ENCODE measurements around the gene CNKSR1.

CNKSR1 gene, protein sequence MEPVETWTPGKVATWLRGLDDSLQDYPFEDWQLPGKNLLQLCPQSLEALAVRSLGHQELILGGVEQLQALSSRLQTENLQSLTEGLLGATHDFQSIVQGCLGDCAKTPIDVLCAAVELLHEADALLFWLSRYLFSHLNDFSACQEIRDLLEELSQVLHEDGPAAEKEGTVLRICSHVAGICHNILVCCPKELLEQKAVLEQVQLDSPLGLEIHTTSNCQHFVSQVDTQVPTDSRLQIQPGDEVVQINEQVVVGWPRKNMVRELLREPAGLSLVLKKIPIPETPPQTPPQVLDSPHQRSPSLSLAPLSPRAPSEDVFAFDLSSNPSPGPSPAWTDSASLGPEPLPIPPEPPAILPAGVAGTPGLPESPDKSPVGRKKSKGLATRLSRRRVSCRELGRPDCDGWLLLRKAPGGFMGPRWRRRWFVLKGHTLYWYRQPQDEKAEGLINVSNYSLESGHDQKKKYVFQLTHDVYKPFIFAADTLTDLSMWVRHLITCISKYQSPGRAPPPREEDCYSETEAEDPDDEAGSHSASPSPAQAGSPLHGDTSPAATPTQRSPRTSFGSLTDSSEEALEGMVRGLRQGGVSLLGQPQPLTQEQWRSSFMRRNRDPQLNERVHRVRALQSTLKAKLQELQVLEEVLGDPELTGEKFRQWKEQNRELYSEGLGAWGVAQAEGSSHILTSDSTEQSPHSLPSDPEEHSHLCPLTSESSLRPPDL

DNA sequence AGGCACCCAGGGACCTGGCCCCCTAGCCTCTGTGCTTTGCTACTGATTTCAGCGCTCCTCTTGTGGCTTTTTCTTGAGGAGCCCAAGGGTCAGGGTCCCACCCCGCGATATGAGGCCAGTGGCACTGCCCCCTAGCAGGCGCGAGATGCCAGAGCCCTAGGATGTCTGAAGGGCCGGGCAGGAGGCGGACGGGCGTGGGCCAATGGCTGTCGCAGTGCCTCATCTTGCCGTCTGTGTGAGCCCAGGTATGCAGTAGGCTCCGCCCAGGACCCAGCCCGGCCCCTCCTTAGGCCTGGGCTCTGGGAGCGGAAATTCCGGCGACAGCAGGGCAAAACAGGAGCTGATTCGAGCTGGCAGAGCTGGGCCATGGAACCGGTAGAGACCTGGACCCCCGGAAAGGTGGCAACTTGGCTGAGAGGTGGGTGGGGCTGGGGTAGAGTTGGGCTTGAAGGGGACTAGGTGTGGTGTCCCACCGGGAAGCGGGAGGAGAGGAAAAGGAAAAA lies at the start of gene CNKSR1:
Gene CNKSR1 (plus strand): TSS at position 310 of the 503 bp plus-strand sequence. CDS start 57 bp downstream, at position 367.
- DNase-seq (ENCODE audit: low read depth): no peak

DNA sequence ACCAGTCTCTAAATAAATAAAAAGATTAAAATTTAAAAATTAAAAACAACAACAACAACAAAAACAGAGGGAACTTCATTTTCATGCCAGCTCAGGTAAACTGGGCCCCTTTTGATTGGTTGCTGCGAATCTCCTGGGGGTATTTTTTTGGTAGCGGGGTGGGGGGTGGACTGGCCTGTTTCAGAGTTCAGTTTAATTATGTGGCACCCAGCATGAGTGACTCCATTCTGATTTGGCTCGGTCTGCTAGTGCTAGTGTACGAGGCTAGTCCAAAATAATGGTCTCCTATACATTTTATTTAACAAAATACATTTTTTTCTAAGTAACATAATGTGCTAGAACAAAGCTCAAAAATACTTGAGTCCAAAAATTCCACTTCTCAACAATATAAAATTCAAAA lies 47.5 kb upstream of the CNKSR1 start:
- no peak for DNase-seq (ENCODE audit: low read depth)

DNA sequence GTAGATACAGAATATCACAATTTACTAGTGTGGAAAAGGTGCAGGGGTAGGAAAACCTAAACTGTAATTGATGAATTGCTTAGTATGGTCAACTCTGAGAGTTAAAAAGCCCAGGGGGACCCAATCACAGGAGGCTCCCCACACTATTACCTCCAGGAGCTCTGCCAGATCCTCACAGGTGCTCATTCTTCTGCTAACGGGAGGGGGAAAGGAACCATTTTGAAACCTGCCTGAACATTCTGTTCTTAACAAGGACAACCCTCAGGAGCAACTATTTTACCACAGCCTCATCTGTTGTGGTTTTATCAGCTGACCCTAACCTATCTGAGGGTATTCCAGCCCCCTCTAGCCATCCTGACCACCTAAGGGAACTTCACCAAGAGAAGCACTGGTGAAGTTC lies 46.6 kb upstream of the CNKSR1 start:
- no peak for DNase-seq (ENCODE audit: low read depth)

DNA sequence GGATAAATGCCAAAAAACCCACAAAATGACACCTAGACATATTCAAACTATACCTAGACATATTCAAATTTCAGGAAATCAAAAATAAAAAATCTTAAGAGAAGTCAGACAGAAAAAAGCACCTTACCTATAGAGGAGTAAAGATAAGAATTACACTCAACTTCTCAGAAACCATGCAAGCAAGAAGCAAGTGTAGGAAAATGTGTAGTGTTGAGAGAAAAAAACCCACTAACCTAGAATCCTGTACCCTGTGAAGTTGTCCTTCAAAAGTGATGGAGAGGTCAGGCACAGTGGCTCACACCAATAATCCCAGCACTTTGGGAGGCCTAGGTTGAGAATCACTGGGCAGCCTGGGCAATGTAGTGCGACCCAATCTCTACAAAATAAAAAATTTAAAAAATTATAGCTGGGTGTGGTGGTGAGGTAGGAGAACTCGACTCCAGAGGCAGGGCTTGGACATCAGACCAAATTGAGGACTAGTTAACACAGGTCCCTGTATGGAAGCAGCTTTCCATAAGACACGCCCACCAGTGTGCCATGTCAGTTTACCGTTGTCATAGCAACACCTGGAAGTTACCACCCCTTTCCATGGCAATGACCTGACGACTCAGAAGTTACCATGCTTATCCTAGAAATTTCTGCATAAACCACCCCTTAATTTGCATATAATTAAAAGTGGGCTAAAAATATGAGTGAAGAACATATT lies 45.0 kb upstream of the CNKSR1 start:
- no peak for DNase-seq (ENCODE audit: low read depth)

DNA sequence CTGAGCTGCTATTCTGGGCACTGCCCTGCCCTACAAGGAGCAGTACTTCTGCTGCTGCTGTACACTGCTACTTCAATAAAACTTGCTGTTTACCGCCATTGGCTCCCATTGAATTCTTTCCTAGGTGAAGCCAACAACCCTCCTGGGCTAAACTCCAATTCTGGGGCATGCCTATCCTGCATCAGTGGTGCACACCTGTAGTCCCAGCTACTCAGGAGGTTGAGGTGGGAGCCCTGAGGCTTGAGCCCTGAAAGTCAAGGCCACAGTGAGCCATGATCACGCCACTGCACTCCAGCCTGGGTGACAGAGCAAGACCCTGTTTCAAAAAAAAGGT lies 44.5 kb upstream of the CNKSR1 start:
- no peak for DNase-seq (ENCODE audit: low read depth)

DNA sequence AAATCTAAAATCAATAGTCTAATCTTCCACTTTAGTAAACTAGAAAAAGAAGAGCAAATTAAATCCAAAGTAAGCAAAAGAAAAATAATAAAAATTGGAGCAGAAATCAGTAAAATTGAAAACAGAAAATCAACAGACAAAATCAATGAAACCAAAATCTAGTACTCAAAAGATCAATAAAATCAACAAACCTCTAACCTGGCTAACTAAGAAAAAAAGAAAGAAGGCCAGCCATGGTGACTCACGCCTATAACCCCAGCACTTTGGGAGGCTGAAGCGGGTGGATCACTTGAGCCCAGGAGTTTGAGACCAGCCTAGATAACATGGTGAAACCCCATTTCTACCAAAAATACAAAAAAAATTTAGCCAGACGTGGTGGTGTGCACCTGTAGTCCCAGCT lies 42.8 kb upstream of the CNKSR1 start:
- no peak for DNase-seq (ENCODE audit: low read depth)

DNA sequence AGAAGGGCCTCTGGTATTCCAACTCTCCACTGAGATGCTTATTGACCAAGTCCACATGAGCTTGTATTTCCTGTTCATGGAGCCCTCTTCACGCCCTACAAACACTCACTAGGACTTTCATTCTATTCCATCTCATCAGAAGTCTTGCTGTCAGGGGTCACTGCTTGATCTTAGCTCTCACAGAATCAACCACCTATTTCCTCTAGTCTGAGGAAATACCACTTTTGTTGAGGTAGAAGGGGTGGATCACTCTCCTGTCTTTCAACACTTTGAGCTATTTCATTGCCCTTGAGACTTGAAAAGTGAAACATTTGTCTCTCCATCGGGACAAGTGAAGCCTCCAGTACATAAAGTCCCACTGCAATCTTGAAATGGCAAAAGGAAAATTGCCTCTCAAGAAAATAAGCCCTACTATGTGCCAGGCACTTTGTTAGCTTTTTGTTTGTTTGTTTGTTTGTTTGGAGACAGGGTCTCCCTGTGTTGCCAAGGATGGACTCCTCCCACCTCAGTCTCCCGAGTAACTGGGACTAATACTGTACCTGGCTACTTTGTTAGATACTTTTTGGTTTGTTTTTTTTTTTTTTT lies 38.2 kb upstream of the CNKSR1 start:
- DNase-seq (ENCODE audit: low read depth): no peak

DNA sequence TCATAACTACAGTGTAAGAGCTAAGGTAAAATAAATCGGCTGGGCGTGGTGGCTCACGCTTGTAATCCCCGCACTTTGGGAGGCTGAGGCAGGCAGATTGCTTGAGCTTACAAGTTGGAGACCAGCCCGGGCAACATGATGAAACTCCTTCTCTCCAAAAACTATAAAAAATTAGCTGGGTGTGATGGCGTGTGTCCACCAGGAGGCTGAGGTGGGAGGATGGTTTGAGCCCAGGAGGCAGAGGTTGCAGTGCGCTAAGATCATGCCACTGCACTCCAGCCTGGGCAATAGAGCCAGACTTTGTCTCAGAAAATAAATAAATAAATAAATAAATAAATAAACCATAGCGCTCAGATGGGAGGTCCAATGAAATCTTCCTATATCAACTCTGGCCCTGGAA lies 35.1 kb upstream of the CNKSR1 start:
- no peak for DNase-seq (ENCODE audit: low read depth)

DNA sequence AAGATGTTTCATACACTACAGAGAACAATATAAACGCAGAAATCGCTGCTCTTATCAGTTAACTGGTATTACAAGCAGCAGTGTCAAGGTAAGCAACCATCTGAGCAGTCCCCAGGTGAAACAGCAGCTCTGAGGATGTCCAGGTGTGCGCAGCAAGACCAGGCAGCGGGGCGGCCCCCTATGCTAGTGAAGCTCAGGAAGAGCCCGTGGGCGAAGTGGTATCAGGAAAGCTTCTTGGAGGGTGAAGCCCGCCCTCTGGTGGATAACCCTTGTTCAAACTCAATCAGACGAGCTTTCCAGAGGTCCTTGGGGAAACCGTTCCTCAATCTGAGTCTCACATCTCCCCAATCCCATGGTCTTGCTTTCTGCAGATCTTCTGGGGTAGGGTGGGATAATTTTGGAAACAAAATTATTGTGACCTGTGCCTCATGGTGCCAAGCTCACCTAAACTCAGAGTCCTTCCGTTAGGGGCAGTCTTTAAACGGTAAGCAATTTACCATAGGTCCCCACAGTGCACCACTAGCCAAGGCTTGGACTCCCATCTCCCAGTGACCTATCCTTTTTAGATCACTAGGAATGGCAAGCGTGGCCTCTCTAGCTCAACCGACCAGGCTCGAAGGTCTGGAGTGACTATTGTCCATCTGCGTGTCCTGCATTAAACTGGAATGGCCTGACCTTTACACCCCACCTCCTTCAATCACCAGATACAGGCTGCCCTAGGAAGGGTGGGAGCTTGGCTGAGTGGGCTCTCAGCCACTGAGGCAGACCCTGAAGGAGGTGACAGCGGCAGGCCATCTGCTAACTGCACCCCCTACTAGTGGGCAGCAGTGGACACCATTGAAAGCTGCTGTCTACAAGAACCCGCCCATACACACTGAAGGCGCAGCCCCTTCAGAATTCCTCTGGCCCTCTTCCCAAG lies 32.0 kb upstream of the CNKSR1 start:
- DNase-seq (ENCODE audit: low read depth): peak; percentile 72

DNA sequence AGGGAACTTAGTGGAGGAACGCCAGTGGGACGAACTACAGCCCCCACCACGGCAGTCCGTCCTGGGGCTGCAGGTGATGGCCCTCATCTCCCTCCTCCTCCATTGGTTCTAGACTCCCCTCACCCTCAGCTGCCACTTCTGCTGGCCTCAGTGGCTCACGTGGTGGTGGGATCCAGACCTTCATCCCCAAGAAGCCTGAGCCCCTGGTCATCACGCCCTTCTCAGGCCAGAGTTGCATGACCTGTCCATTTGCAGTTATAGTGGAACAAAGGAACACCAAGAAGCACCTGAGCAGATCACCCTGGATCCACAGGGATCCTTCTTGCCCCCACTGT lies 31.4 kb upstream of the CNKSR1 start:
- no peak for DNase-seq (ENCODE audit: low read depth)

DNA sequence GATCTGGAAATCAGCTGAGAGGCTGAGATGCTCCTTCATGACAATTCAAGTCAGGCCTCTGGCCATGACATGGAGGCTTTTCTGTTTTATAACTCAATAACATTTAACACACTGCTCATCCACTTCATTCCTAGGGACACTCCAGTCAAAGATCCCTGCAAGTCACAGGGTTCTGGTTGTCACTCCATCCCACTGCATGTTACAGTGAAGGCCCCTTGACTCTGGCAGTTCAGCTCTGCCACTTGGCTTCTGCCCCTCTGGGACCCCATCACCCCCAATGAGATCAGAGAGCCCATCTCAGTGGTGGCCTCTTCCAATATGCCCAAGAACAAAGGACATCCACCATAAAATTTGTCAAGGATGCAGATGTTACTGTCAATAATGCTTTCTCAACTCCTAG lies 28.4 kb upstream of the CNKSR1 start:
- DNase-seq (ENCODE audit: low read depth): no peak

DNA sequence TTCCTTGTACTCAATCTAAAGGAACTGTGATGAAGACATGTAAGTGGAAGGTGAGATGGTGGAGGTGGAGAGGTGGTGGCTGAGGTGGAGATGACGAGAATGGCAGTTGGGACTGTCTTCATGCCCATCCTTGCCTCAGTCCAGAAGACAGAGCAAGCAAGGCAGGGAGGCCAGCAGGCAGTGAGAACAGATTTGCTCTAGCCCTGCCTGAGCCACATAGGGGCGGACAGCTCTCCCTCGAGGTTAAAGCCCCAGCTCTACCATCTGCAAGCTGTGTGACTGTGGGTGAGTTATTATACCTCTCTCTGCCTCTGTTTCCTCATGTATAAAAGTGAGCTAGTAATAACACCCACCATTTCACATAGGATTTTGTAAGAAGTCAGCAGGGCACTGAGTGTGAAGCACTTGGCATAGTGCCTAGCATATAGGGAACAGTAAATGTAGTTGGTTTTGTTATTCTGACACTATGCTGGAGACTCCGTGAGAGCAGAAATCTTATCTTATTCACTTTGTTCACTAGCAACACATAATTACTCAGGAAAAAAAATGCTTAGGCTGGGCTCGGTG lies 23.2 kb upstream of the CNKSR1 start:
- DNase-seq (ENCODE audit: low read depth): no peak

DNA sequence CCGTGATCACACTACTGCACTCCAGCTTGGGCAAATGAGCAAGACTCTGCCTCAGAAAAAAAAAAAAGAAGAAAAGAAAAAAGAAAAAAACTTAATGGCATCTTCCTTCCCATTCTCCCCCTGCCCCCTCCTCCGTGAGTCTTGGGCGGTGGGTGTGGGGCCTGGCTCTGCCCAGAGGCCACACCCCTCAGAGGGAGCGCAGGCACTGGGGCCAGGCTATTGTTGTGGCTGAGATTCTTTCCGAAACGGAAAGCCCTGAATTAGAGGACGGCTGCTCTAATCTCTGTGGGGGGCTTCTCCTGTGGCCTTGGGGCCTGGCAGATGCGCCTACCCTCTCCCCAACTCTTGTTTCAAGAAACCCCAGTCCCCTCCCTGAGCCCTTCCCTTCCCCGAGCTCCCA lies 22.5 kb upstream of the CNKSR1 start:
- DNase-seq (ENCODE audit: low read depth): no peak

DNA sequence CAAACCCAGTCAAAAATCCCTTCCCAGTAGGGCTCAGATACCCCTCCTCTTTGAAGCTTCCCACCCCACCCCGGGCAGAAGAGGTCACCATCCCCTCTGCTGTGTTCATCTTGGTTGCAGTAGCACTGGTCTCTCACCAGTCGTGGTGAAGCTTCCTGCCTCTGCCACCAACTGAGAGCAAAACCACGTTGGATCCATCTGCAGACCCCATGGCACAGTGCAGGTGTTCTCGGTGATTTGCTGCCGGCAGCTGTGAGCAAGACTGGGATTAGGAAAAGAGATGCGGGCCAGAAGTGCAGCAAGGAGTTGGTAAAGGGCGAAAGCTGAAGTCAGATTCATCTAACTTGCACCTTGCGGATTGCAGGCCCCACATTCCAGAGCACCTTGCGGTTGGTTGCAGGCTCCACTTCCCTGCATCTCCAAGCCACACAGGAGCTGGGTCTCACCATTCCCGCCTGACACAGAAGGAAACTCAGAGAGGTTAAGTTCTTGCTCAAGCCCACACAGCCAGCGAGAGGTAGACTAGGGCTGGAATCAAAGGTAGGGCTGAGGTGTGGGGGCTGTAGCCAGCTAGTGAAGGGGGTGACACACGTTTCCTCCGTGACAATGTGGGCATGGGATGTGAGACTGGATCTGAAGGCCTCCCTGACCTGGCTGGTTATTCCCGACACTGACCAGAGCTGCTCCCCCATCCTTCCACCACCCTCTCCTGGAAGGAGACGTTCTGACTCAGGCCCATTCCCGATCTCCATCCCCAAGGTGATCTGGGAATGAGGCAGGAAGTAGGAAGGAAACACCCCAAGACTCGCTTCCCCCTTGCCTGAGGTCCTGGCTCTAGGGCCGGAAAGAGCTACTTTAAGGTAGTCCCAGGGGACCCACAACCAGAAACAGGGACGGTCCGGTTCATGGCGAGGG lies 21.7 kb upstream of the CNKSR1 start:
- DNase-seq (ENCODE audit: low read depth): no peak

DNA sequence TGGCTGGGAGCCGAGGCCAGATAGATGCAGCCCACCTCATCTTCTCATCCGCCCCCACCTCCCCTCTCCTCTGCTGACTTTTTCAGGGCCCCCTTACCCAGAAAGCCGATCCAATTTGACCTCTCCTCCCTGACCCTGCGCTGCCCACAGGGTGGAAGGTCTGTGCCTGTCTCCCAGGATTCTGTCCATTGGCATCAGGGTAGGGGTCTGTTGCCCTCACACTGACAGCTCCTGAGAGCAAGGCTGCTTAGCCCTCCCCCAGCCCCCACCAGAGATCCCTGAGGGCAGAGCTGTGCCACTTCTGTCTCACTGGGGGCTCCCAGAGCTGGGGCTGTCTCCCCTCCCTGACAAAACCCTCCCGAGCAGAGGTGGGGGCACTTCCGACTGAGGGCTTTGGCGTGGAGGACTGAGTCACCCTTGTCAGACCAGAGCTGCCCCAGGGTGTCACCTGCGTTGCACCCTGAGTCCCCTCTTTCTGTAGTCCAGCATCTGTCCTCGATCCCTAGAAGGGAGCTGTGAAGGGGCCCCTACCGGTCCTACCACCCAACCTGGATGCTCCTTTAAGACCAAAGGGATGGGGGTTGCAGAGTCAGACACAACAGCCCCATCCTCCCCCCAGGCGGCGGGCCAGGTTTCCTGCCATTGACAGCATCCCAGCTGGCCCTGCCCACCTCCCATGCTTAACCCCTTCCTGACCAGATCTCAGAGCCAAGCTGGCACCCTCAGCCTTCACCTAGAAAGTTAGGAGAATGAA lies 20.8 kb upstream of the CNKSR1 start:
- no peak for DNase-seq (ENCODE audit: low read depth)

DNA sequence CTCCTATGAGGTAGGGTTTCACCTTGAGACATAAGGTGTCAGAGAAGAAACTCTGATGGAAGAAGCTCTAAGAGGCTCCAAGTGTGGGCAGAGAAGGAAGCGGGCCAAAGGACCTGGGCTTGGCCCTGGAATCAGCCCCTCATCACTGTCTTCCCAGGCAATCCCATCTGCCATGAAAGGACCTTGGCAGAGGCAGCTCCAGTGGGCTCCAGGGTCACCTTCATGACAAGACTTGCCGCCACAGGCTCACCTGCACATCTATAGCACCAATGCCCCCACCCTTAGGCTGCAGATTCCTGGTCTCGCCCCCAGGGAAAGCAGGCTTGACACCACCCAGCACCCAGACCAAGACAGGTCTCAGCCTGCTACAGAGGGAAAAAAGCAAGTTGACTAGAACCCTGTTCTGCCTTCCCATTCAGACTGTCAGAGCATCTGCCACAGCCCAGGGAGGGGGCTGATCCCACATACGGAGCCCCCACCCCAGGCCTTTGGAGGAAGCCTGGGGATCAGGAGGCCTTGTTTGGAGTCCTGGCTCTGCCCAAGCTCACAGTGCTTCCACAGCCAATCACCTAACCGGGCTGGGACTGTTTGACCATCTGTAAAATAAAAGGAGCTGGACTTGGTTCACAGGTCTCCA lies 18.9 kb upstream of the CNKSR1 start:
- DNase-seq (ENCODE audit: low read depth): no peak

DNA sequence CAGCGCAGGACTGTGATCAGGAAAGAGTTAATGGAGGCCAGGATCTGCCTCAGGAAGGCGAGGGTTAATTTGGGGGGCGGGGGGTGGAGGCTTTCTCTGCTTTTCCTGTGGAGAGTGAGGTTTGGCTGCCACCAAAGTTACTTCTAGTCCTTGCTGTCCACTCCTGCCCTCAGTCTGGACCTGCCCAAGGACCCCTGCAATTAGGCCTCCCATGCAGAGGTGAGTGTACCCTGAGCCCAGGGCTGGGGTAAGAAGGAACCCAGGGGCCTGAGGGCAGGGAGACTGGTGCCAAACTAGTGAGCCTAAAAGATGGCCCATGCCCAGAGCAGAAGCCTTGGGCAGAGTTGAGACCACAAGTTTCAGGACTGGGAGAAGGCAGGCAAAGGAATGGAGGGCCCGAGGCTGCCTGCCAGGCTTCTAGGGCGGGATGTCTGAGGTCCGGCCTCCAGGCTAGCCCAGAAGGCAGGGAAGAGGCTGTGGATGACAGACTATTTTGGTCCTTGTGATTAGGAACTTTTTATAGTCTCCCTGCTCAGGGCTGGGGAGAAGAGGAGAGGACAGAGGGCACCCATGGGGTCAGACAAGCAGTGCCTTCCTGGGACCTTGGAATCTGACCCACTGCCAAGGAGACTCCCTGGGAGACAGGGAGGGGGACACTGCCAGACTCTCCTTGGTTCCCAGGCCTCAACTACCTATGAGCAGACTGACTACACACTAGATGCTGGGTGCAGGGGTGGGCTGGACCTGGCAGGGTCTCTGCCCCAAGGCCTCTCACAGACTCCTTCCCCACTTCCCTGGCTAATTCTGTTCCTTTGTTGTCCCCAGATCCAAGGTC lies 18.2 kb upstream of the CNKSR1 start, which contains the start of gene FAM110D:
Gene FAM110D (plus strand): TSS at position 172 of the 835 bp plus-strand sequence. CDS start 2,213 bp downstream, outside the sequence.
- no peak for DNase-seq (ENCODE audit: low read depth)

DNA sequence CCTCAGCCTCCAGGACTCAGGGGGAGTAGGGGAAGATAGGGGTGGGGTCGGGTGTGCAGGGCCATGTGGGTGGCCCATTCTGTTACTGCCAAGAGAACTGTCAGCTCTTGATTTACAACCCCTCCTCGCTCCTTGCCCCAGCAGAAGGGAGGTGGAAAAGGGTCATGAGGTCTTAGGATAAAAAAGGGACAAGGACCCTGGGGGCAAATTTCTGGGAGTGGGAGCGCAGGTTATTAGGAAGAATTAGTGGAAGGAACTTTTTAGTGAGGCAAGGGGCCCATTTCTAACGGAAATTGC lies 17.6 kb upstream of the CNKSR1 start:
- DNase-seq (ENCODE audit: low read depth): no peak
